NCI-H1436 (cell line): Measurements from ENCODE around the gene WDR20.
"Not testable (repeated sequence)": the region's sequence is repeated elsewhere in the genome, so short reads cannot be mapped to it uniquely, and the experiment has no call there.

ENCODE experiments used
- DNase-seq: peaks from one replicate; lab custom pipeline; 2025; lab: John Stamatoyannopoulos, UW

The WDR20 gene

GRCh38 chr14:102238766-102239165, 99.1 kb downstream of the WDR20 start:
- DNase-seq = no peak

GRCh38 chr14:102239231-102239630, 99.5 kb downstream of the WDR20 start:
- no peak for DNase-seq

GRCh38 chr14:102240481-102240880, 100.8 kb downstream of the WDR20 start:
- DNase-seq = not testable (repeated sequence)

- DNase-seq = no peak
These were observed 101.5 kb downstream of the WDR20 start for GRCh38 chr14:102241147-102241546.

- DNase-seq = not testable (repeated sequence)
These were observed 104.1 kb downstream of the WDR20 start for GRCh38 chr14:102243795-102244194.

- DNase-seq = no peak
These were observed 106.4 kb downstream of the WDR20 start for GRCh38 chr14:102246071-102246470.

GRCh38 chr14:102248121-102248520, 108.4 kb downstream of the WDR20 start:
- no peak for DNase-seq

GRCh38 chr14:102249041-102249440, 109.3 kb downstream of the WDR20 start:
- no peak for DNase-seq

GRCh38 chr14:102249981-102250380, 110.3 kb downstream of the WDR20 start:
- DNase-seq = no peak

GRCh38 chr14:102250636-102251035, 110.9 kb downstream of the WDR20 start:
- DNase-seq = no peak

GRCh38 chr14:102251161-102251560, 111.5 kb downstream of the WDR20 start:
- DNase-seq = no peak

GRCh38 chr14:102252834-102253801, 113.4 kb downstream of the WDR20 start:
- no peak for DNase-seq

- no peak for DNase-seq
These were observed 115.9 kb downstream of the WDR20 start for GRCh38 chr14:102255401-102256190.

GRCh38 chr14:102256716-102257115, 117.0 kb downstream of the WDR20 start:
- no peak for DNase-seq

GRCh38 chr14:102258136-102258535, 118.4 kb downstream of the WDR20 start:
- no peak for DNase-seq
